PC-9 (cell line): Measurements from ENCODE around the gene ADSS1. TPM values are rescaled to one million over a fixed set of nuclear protein-coding genes. Genes with fewer than 3 reads are reported as not detected.
A peak's percentile ranks its signal among the peaks of the same experiment; 100 is the strongest.

Experiments
- BruUV-seq: library from RNA; stranded (reverse); fragments of 400-500 nt; replicated peaks from 2 replicates; lab custom pipeline; 2021; lab: Mats Ljungman, UMichigan
- CTCF ChIA-PET: fragments of 300-600 bp; sonication (Branson Sonifier 250); formaldehyde crosslinking; loops from one replicate; lab custom pipeline; 2022; ENCODE audit warnings: antibody characterized with exemption; lab: Charles Lee
- POLR2A ChIA-PET: fragments of 300-600 bp; sonication (Branson Sonifier 250); formaldehyde crosslinking; loops from one replicate; lab custom pipeline; 2022; ENCODE audit warnings: antibody characterized with exemption; ENCODE audit not compliant: unreplicated experiment; lab: Charles Lee
- DNase-seq, 2 experiments: peaks; one replicate each; pipeline versions ENCODE4 v3.0.0 to v3.0.0-alpha.2; 2015 to 2022; ENCODE audit warnings: mixed read lengths in 1 of 2
- H2AFZ ChIP-seq: fragments of 200-600 bp; sonication (generic); 2 replicates; pipeline ENCODE4 v1.8.1; 2017; ENCODE audit warnings: antibody characterized with exemption
- H3F3A ChIP-seq: fragments of 200-600 bp; sonication (generic); 2 replicates; pipeline ENCODE4 v1.8.1; 2017; ENCODE audit warnings: antibody characterized with exemption, mild to moderate bottlenecking, low read depth; ENCODE audit not compliant: insufficient read depth
- H3K27ac ChIP-seq: fragments of 200-600 bp; sonication (generic); 2 replicates; pipeline ENCODE4 v1.6.1; 2016; ENCODE audit warnings: mixed run types
- H3K27me3 ChIP-seq: fragments of 200-600 bp; sonication (generic); 2 replicates; pipeline ENCODE4 v1.6.1; 2016; ENCODE audit warnings: low read depth, mixed run types; ENCODE audit not compliant: insufficient read depth
- H3K36me3 ChIP-seq: fragments of 200-600 bp; sonication (generic); 2 replicates; pipeline ENCODE4 v1.6.1; 2016; ENCODE audit warnings: low read depth, mixed run types
- H3K4me1 ChIP-seq: fragments of 200-600 bp; sonication (generic); replicated peaks from 2 replicates; pipeline ENCODE4 v1.6.1; 2016; ENCODE audit warnings: mixed run types; ENCODE audit not compliant: insufficient read depth
- H3K4me2 ChIP-seq: fragments of 200-600 bp; sonication (generic); 2 replicates; pipeline ENCODE4 v1.6.1; 2017; ENCODE audit warnings: mixed run types
- H3K4me3 ChIP-seq: fragments of 200-600 bp; sonication (generic); 2 replicates; pipeline ENCODE4 v1.6.1; 2016; ENCODE audit warnings: mixed run types
- H3K79me2 ChIP-seq: fragments of 200-600 bp; sonication (generic); 2 replicates; pipeline ENCODE4 v1.6.1; 2017; ENCODE audit warnings: low read depth, mixed run types
- H3K9me2 ChIP-seq: fragments of 200-600 bp; sonication (generic); 2 replicates; pipeline ENCODE4 v1.8.1; 2017; ENCODE audit warnings: mild to moderate bottlenecking; ENCODE audit not compliant: insufficient read depth
- H3K9me3 ChIP-seq: fragments of 200-600 bp; sonication (generic); 2 replicates; pipeline ENCODE4 v1.8.1; 2016; ENCODE audit warnings: low read depth; ENCODE audit not compliant: insufficient read depth
- H4K20me1 ChIP-seq: fragments of 200-600 bp; sonication (generic); 2 replicates; pipeline ENCODE4 v1.8.1; 2017; ENCODE audit not compliant: insufficient read depth
- EZH2 ChIP-seq: fragments of 200-600 bp; sonication (generic); IDR thresholded peaks from 2 replicates; pipeline ENCODE4 v1.8.0; 2017; ENCODE audit warnings: antibody characterized with exemption, low read depth
- intact Hi-C: fragments of 100-400 bp; cut with micrococcal nuclease; formaldehyde crosslinking; loops from one replicate; pipeline ENCODE4 v1.10.0; 2022; ENCODE audit not compliant: unreplicated experiment
- total RNA-seq: library from RNA; stranded (reverse); gene quantifications from 2 replicates; pipeline ENCODE4 v1.2.3, GENCODE V29; 2021
- TF ChIP-seq, protein P1 (sequence below): fragments of 200-600 bp; sonication (generic); conservative IDR thresholded peaks from 2 replicates; pipeline ENCODE4 v1.6.1; 2017; ENCODE audit warnings: mixed run types, antibody characterized with exemption, mild to moderate bottlenecking, moderate library complexity

ADSS1 gene
- total RNA-seq, 1 experiment from 2014 or later, result 5.8 TPM

DNA sequence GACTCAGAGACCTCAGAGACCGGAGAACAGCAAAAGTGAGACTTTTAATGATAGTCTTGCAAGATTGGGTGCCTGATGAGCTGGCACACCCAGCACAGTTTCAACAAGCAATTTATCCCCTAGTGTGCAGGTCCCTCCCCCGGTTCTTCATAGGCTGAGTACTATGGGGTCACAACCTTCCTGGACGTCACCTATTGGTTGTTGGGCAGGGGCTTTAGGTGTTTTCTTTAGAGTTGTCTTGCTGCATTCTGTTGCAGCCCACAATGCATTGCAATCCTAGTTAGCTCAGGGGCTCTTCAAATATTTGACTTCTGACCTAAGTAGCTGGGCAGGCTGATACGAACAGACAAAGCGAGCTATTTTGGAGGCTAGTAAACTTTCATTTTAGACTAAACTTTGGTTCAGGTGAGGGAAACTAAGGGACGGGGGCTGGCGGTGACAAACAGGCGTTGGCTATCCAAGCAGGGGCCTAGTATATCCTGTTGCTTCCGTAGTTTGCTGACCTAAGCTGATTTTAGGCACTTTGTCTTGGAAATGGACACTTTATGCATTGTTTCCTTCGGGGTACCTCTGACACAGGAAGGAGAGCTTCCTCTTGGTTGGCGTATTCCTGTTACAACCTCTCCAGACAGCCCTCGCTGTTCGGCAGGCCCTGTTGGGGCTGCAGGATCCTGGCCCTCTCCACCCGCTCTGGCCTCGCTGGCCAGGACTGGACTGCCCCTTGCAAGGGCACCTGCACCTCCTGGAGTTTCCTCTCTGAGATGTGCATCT lies 43.0 kb downstream of the ADSS1 start:
- Histone ChIP-seq H3K27ac (no peak overlapping the region), H3K9me2 (no peaks in the 10 kb centered on the region), H3K4me3 (no peak overlapping the region), H2AFZ (no peak overlapping the region), H3K27me3 (no peaks in the 10 kb centered on the region), H4K20me1 (no peaks in the 10 kb centered on the region), H3K9me3 (no peaks in the 10 kb centered on the region), H3K36me3 (peaks cover 2% of the 10 kb centered on the region; the same call in 1 of the 2 replicates), H3F3A (peaks cover 24% of the 10 kb centered on the region; the same call in 1 of the 2 replicates), H3K4me2 (no peak overlapping the region), H3K4me1 (peaks cover 3% of the 10 kb centered on the region; the same call in 1 of the 2 replicates), H3K79me2 (no peaks in the 10 kb centered on the region)
- CTCF ChIA-PET, result no interaction called here
- no peak for DNase-seq
- POLR2A ChIA-PET, result no interaction called here
- no TSS peak for BruUV-seq
- intact Hi-C loops, result loop anchor here (5.0 kb wide), 1 partner anchor 280 kb away; no protein-coding TSS in a partner anchor
- TF ChIP-seq, protein P1, sequence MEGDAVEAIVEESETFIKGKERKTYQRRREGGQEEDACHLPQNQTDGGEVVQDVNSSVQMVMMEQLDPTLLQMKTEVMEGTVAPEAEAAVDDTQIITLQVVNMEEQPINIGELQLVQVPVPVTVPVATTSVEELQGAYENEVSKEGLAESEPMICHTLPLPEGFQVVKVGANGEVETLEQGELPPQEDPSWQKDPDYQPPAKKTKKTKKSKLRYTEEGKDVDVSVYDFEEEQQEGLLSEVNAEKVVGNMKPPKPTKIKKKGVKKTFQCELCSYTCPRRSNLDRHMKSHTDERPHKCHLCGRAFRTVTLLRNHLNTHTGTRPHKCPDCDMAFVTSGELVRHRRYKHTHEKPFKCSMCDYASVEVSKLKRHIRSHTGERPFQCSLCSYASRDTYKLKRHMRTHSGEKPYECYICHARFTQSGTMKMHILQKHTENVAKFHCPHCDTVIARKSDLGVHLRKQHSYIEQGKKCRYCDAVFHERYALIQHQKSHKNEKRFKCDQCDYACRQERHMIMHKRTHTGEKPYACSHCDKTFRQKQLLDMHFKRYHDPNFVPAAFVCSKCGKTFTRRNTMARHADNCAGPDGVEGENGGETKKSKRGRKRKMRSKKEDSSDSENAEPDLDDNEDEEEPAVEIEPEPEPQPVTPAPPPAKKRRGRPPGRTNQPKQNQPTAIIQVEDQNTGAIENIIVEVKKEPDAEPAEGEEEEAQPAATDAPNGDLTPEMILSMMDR, result no peak
- no peak for TF ChIP-seq EZH2

DNA sequence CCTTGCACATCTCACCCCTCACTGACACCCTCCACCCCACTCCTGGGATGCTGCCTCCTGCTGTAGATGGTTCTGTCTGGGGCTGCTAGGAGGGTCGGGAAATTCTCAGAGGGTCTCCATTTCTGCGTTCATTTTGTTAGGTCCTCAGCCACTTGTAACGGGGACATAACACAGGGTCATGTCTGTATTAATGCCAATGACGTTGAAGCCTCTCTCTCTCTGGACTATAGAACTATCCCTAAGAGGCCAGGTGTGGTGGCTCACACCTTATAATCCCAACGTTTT lies 43.5 kb downstream of the ADSS1 start:
- no peaks in the 10 kb centered on the region for H4K20me1 ChIP-seq
- TF ChIP-seq, protein P1, result no peak
- TF ChIP-seq EZH2, result no peak
- no TSS peak for BruUV-seq
- H3K4me1 ChIP-seq, result peaks cover 3% of the 10 kb centered on the region; the same call in 1 of the 2 replicates
- H3K79me2 ChIP-seq, result no peaks in the 10 kb centered on the region
- POLR2A ChIA-PET, result no interaction called here
- no peak overlapping the region for H2AFZ ChIP-seq
- DNase-seq, result no peak
- H3K4me2 ChIP-seq, result no peak overlapping the region
- no peak overlapping the region for H3K27ac ChIP-seq
- no peak overlapping the region for H3K4me3 ChIP-seq
- H3K27me3 ChIP-seq, result no peaks in the 10 kb centered on the region
- no peaks in the 10 kb centered on the region; the same call in 1 of the 2 replicates for H3K36me3 ChIP-seq
- no peaks in the 10 kb centered on the region for H3K9me2 ChIP-seq
- H3F3A ChIP-seq, result peaks cover 24% of the 10 kb centered on the region; the same call in 1 of the 2 replicates
- CTCF ChIA-PET, result interaction anchor here (0.9 kb wide), 1 partner anchor 59 kb away, joined by 5 read pairs; no protein-coding TSS in a partner anchor
- intact Hi-C loops, result loop anchor here (5.0 kb wide), 1 partner anchor 280 kb away; no protein-coding TSS in a partner anchor
- H3K9me3 ChIP-seq, result no peaks in the 10 kb centered on the region

DNA sequence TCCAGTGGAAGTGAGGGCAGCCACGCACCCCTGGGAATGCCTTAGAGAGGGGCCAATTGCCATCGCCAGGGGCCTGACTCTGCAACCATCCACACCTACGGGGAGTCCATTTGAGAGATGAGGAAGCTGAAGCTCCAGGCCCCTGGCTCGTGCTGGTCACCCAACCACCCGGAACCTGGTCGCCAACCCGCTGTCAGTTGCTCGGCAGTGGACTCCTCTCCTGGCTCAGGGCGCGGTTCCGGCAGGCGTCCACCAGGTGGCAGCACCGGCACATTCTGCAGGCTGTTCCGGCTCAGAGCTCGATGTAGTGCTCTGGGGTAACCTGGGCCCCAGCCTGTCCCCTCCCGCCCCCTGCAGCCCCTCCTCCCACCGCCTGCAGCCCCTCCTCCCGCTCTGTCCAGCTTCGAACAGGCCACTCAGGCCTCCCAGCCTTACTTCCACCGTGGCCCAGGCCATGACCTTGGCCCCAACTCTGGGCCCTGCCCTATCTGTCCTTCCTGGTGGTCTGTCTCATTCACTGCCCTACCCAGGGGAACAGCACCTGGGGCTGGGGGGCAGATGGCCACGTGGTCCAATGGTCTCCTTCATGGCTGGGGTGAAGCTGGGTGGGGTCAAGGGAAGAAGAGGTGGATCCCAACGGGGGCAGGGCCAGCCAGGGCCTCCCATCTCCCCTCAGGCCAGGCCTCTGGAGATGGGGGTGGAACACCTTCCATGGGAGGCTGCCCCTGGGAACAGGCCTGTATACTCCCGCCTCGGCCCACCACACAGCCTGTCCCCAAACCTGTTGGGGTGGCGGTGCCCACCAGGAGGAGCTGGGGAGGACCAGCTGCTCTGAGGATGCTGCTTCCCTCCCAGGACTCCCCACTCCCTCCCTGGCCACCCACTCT lies 44.7 kb downstream of the ADSS1 start:
- Histone ChIP-seq H3K27ac (no peak overlapping the region), H3K36me3 (no peaks in the 10 kb centered on the region; the same call in 1 of the 2 replicates), H3K9me3 (no peaks in the 10 kb centered on the region), H3K79me2 (no peaks in the 10 kb centered on the region), H3K27me3 (no peaks in the 10 kb centered on the region), H3F3A (peaks cover 24% of the 10 kb centered on the region; the same call in 1 of the 2 replicates), H3K4me3 (no peak overlapping the region), H3K4me2 (no peak overlapping the region), H4K20me1 (no peaks in the 10 kb centered on the region), H3K9me2 (no peaks in the 10 kb centered on the region), H2AFZ (no peak overlapping the region), H3K4me1 (peaks cover 3% of the 10 kb centered on the region; the same call in 1 of the 2 replicates)
- ChIA-PET CTCF (interaction anchor here (0.9 to 1.0 kb wide), 2 partner anchors 58 to 200 kb away, joined by 3 to 5 read pairs; no protein-coding TSS in a partner anchor), POLR2A (interaction anchor here (0.6 to 0.7 kb wide), 2 partner anchors 95 to 317 kb away, joined by 3 to 29 read pairs; no protein-coding TSS in a partner anchor)
- no peak for TF ChIP-seq EZH2
- TF ChIP-seq, protein P1, result peak; percentile 81
- DNase-seq, result peak; percentile 64 to 82
- intact Hi-C loops, result loop anchor here (1.0 to 5.0 kb wide), 2 partner anchors 58 to 279 kb away; no protein-coding TSS in a partner anchor
- BruUV-seq, result no TSS peak
